ENCODE data around the gene PGM2. TPM values are rescaled to one million over a fixed set of nuclear protein-coding genes. Genes with fewer than 3 reads are reported as not detected.

The PGM2 gene
- total and polyA plus RNA-seq, 12 donors = 5.9 to 16.4 (median 8.8) TPM

GRCh38 chr4:37872310-37872988 lies 46.0 kb downstream of the PGM2 start:
- no peaks in the 10 kb centered on the region for H3K9me3 ChIP-seq
- no peaks in the 10 kb centered on the region for H3K27me3 ChIP-seq
- peaks cover 0 to 10% (median 0%) of the 10 kb centered on the region in 9 donors for H3K36me3 ChIP-seq
- ATAC-seq (no peak), DNase-seq (no peak)
- intact Hi-C loops (cut with DNase I) = no loop called here
- H3K4me3 ChIP-seq = no peak overlapping the region
- H3K4me1 ChIP-seq = peaks cover 0 to 24% (median 4%) of the 10 kb centered on the region in 9 donors
- TF ChIP-seq CTCF (IDR thresholded peaks at IDR 0.05) = no peak
- 77 to 84% methylated on average over 1 of the region's 1 CpG for WGBS, 2 donors
- H3K27ac ChIP-seq = no peak overlapping the region

- Histone ChIP-seq H3K27me3 (no peaks in the 10 kb centered on the region), H3K36me3 (peaks cover 0 to 10% (median 0%) of the 10 kb centered on the region in 9 donors), H3K4me3 (no peak overlapping the region), H3K9me3 (no peaks in the 10 kb centered on the region), H3K4me1 (peaks cover 0 to 24% (median 4%) of the 10 kb centered on the region in 9 donors), H3K27ac (no peak overlapping the region)
- DNase-seq (no peak), ATAC-seq (peak in 2 of 8 donors; percentile 39 to 74)
- TF ChIP-seq CTCF (IDR thresholded peaks at IDR 0.05) = no peak
- intact Hi-C loops (cut with DNase I) = no loop called here
- 92 to 95% methylated on average over 1 of the region's 1 CpG for WGBS, 2 donors
These were observed 46.9 kb downstream of the PGM2 start for GRCh38 chr4:37873386-37873785.

GRCh38 chr4:37876156-37876555 lies 49.7 kb downstream of the PGM2 start:
- Histone ChIP-seq H3K4me1 (peaks cover 0 to 30% (median 4%) of the 10 kb centered on the region in 9 donors), H3K4me3 (no peak overlapping the region), H3K9me3 (no peaks in the 10 kb centered on the region), H3K27me3 (no peaks in the 10 kb centered on the region), H3K36me3 (peaks cover 0 to 4% (median 0%) of the 10 kb centered on the region in 9 donors), H3K27ac (no peak overlapping the region)
- no peak for TF ChIP-seq CTCF (IDR thresholded peaks at IDR 0.05)
- peak in 1 of 8 donors; percentile 25 for ATAC-seq
- intact Hi-C loops (cut with DNase I) = no loop called here
- 99 to 100% methylated on average over 2 of the region's 2 CpGs for WGBS, 2 donors
- no peak for DNase-seq

GRCh38 chr4:37879365-37879764 lies 52.9 kb downstream of the PGM2 start:
- WGBS, 2 donors = 86 to 94% methylated on average over 8 of the region's 8 CpGs
- no peak for TF ChIP-seq CTCF (IDR thresholded peaks at IDR 0.05)
- intact Hi-C loops (cut with DNase I) = no loop called here
- ATAC-seq (peak in 1 of 8 donors; percentile 20), DNase-seq (no peak)
- peaks cover 0 to 11% (median 0%) of the 10 kb centered on the region in 9 donors for H3K4me1 ChIP-seq
- H3K27me3 ChIP-seq = no peaks in the 10 kb centered on the region
- H3K36me3 ChIP-seq = no peaks in the 10 kb centered on the region
- no peak overlapping the region for H3K4me3 ChIP-seq
- no peak overlapping the region for H3K27ac ChIP-seq
- no peaks in the 10 kb centered on the region for H3K9me3 ChIP-seq
